Stimulated activated CD4-positive, alpha-beta T cell treated with anti-CD3 and anti-CD28 coated beads, Interleukin-4, amount 100 ng/mL, for 4 hours (primary cell): ENCODE measurements around the gene SHISA8.
"Not testable (repeated sequence)": the region's sequence is repeated elsewhere in the genome, so short reads cannot be mapped to it uniquely, and the experiment has no call there.

Experiments used
- DNase-seq, 2 experiments: peaks; one replicate each; pipeline ENCODE4 v3.0.0-alpha.2; 2020

The SHISA8 gene

DNA sequence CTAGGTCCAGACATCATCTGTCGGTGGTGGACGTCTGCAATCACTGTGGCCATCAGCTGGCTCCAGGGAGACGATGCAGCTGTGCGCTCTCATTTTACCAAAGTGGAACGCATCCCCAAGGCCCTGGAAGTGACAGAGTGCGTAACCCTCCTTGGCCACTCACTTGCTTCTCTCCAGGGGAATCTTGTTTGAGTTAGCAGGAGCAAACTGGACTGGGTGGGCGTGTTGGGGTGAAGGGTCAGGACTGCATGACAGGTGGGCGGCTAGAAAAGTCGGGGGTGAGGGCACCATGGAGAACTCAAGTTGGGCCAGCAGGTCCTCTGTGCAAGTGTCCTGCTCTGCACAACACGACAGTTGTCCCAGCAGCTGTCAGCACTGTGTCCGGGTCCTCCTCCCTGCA lies 16.2 kb downstream of the SHISA8 start:
- DNase-seq = no peak

GRCh38 chr22:41893591-41894375 lies 21.1 kb downstream of the SHISA8 start:
- no peak for DNase-seq

DNA sequence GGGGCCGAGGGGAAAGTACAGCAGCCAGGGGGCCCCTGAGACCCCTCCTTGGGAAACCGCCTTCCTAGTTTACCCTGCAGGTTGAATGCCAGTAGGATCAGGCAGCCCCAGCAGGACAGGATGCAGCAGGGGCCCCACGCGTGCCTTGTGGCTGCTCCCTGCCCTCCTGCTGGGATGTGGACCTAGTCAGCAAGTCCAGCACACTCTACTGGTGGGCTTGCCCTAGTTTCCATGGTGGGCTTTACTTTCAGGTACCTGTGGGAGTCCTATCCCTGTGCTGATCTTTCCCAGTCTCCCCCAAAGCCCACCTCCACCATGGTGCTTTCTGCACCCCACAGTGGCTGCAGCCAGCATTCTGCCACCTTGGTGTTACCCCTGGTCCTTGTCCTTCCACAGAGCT lies 22.2 kb downstream of the SHISA8 start:
- no peak for DNase-seq

DNA sequence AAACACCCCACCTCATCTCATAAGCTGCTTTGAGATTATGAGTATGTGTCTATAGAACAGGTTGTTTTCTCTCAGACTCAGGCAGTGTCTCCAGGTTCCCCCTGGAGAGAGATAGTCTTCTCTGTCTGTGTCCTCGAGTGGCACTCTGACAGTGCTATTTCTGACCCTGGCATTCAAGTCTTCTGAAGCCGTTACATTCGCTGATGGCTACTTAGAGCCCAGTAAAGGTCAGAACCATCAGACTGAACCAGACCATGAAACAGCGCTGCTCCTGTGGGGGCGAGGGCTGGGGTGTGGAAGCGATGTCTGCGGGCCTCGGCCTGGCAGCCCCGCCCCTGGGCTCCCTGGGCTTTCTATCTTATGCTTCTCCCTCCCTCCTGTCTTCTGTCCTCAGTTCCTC lies 23.5 kb downstream of the SHISA8 start:
- no peak for DNase-seq

DNA sequence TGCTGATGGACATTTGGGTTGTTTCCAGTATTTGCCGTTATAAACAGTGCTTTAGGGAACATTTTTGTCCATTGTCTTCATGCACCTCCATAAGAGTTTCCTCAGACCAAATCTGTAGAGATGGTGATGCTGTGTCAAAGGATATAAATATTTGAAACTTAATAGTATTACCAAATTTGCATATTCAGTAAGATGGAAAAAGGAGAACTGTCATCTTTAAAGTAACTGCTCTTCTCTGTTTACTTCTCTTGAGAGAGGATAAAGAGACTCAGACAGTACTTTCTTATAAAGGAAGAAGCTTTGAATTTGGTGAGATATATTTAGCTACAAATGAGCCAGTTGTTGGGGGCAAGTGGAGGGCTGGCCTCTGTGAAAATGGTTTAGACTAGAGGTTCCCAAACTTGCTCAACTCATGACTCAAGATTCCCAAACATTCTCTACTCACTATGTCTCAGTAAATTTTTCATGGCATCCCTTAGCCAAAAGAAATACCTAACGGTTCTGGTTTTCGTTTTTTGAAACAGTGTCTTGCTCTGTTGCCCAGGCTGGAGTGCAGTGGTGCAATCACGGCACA lies 26.2 kb downstream of the SHISA8 start:
- no peak for DNase-seq

DNA sequence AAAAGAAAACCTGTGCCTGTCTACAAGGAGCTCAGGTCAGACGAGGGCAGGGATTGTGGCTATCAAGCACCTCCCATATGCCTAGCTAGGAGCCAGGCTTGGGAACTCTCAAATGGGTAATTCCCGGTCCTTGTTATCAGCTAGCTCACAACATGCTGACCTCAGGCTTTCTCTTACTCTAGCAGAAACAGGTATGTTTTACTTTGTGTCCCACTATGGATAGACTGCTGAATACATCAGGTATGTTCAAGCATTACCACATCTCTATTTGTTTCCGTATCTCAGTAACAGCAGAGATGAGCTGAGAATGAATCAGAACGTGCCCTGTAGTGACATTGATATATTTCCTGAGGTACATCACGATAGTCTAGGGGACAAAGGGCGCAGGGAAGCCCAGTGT lies 29.4 kb downstream of the SHISA8 start:
- no peak for DNase-seq

DNA sequence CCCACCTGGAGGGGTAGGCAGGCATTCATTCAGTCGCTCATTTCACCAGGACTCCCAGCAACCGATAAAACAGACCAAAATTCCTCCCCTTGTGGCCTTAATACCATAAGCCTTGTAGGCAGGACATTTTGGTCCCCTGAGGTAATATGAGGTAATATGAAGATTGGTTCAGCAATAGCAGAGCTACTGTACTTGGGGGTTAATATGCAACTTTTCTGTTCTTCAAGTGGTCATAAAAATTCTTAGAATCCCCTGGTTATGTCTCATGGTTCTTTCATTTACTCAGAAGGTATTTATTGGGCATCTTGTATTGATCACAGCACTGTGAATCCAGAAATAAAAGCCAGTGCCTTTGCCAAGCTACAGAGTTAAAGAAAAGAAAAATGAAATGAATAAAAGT lies 29.8 kb downstream of the SHISA8 start:
- no peak for DNase-seq

DNA sequence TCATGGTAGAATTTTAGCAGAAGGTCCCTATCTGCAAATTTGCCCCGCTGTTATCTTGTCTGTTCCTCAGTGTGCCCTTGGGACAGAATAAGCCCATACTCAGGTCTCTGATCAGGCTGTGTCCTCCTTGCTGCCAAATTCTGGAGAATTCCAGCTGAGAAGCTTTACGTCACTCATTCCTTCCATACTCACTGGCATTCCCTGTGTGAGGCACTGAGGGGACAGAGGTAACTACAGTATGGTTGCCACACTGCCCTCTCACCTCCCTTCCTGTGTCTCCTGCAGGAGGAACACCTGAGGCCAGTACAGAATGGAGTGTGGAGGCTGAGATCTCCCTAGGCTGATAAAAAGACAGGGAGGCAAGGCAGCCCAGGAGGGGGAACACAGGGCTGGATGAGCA lies 31.5 kb downstream of the SHISA8 start:
- DNase-seq = no peak

GRCh38 chr22:41880653-41881052 lies 34.2 kb downstream of the SHISA8 start:
- no peak for DNase-seq

DNA sequence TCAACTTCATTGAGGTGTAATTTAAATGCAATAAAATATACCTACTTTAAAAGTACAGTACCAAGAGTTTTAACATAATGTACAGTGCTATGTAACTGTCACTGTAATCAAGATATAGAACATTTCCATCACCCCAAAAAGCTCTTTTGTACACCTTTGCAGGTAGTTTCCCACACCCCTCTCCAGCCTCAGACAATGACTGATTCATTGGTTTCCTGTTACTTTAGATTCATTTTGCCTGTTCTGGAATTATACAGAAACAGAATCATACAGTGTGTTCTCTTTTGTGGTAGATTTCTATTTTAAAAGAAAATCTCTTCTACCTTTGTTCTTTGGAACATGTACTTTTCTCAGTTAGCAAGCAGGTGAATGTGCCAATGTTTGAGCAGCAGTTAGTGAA lies 38.2 kb downstream of the SHISA8 start:
- peak in 1 of 2 experiments; percentile 39 for DNase-seq

- DNase-seq = no peak
Observed at GRCh38 chr22:41876275-41876674, 38.6 kb downstream of the SHISA8 start.

GRCh38 chr22:41875531-41876270 lies 39.2 kb downstream of the SHISA8 start:
- no peak for DNase-seq

DNA sequence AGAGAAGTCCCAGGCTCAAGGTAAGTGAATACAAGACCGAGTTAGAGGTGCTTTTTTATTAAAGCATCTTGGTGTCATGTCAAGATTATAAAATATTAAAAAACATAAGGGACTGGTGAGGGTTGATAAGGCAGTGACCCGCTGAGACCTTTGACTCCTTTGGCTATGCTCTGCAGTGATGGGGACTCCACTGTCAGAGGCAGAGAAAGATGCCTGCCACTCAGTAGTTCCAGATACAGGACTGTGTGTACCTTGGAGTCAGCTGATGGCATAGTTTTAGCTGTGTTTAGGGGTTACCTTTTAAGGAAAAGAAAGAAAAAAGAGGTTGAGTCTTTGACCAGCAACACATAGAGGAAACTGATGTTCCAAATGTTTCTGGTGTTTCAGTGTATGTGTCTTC lies 40.8 kb downstream of the SHISA8 start:
- DNase-seq = no peak

GRCh38 chr22:41873391-41873790 lies 41.5 kb downstream of the SHISA8 start:
- peak in 1 of 2 experiments; percentile 38 for DNase-seq

DNA sequence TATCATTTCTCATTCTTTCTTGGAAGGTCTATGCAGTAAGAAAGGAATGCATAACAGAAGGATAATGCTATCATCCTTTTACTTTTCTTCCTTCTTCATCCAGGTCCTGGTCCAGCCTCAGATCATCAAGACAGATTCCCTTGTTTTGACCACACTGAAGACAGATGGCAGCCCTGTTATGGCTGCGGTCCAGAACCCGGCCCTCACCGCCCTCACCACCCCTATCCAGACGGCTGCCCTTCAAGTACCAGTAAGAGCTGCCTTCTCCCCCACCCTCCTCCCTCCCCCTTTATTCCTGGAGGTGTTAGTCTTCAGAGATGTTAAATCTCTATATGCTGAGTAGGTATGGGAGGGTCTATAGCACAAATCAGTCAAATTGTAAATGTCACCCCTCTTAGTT lies 44.1 kb downstream of the SHISA8 start:
- no peak for DNase-seq

DNA sequence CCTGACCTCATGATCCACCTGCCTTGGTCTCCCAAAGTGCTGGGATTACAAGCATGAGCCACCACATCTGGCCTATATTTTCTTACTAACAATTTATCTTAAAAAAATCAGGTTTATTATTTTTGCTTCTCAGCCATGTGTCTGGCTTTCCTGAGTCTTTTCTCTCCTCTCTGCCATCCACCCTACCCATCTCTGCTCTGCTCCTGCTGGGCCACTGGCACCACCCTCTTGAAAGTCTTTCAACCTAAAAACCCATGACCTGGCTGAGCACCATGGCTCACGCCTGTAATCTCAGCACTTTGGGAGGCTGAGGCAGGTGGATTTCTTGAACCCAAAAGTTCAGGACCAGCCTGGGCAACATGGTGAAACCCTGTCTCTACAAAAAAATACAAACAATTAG lies 44.8 kb downstream of the SHISA8 start:
- not testable (repeated sequence) for DNase-seq

DNA sequence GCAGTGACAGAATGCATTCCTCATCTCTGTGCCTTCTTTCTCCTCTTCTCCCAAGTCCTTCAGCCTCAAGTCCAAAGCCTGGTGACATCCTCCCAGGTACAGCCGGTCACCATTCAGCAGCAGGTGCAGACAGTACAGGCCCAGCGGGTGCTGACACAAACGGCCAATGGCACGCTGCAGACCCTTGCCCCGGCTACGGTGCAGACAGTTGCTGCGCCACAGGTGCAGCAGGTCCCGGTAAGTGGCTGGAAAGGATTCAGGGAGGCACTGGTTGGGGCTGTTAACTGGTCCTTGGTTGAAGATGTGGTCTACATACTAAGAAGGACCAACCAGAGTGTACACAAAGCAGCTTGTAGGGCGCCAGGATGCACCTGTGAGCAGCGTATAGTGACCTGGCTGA lies 46.3 kb downstream of the SHISA8 start:
- no peak for DNase-seq

DNA sequence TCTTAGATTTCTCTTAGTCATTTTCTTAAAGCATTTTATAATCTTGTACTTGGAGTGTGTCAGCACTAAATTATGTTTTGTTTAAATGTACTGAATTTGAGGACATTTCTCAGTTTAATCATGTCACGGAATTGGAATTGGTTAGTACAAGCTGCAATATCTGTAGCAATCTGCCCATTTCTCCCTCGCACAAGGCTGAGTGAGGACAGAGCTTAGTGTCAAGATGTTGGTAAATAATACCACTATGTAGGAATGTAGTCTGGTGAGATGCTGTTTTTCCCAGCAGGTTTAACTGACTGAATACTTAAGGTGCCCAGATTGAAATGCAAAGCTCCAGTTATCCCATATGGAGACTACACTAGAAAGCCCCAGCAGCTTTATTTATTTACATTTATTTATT lies 51.4 kb downstream of the SHISA8 start:
- no peak for DNase-seq

GRCh38 chr22:41862530-41863266 lies 52.2 kb downstream of the SHISA8 start:
- DNase-seq = peak; percentile 50 to 52

GRCh38 chr22:41862160-41862529 lies 52.7 kb downstream of the SHISA8 start:
- peak; percentile 41 to 67 for DNase-seq
